ENCODE data around the gene ZNF470. TPM values are rescaled to one million over a fixed set of nuclear protein-coding genes. Genes with fewer than 3 reads are reported as not detected.

ZNF470 gene
- total and polyA plus RNA-seq, 2 of the 13 experiments (the other 11 are each of a cell fraction or from before 2014, with no cell fraction given) = not detected

GRCh38 chr19:56525214-56525860 is 41.9 kb upstream of the ZNF470 start:
- Histone ChIP-seq H3K27ac (ENCODE audit: extremely low read length, insufficient read depth, low read length) (no peak overlapping the region), H3K4me3 (replicated peaks in 1 of 3; ENCODE audit: insufficient read depth in 1 of 3, low read depth in 2 of 3, low read length in 3 of 3) (no peak overlapping the region), H2AFZ (ENCODE audit: low read length) (no peak overlapping the region), H3K27me3 (ENCODE audit: control insufficient read depth in 1 of 2, insufficient read depth in 2 of 2, low read length in 2 of 2) (no peaks in the 10 kb centered on the region), H3K4me1 (ENCODE audit: insufficient read depth, low read length) (no peaks in the 10 kb centered on the region), H3K4me2 (ENCODE audit: low read depth, low read length) (no peak overlapping the region), H4K20me1 (ENCODE audit: insufficient read depth, low read length) (no peaks in the 10 kb centered on the region), H3K9me3 (ENCODE audit: low read length) (peaks cover 99% of the 10 kb centered on the region), H3K79me2 (ENCODE audit: insufficient read depth, low read length) (no peaks in the 10 kb centered on the region), H3K36me3 (replicated peaks in 1 of 2; ENCODE audit: control insufficient read depth in 1 of 2, insufficient read depth in 2 of 2, low read length in 2 of 2) (no peaks in the 10 kb centered on the region), H3K9ac (ENCODE audit: insufficient read depth, low read depth, low read length) (no peak overlapping the region)
- intact Hi-C loops (cut with micrococcal nuclease; ENCODE audit: unreplicated experiment) (no loop called here), in situ Hi-C loops (cut with HindIII; ENCODE audit: extremely low pct_ligation_motif_present, low pct_unique_long_range_greater_than_20kb) (no loop called here)
- 28% methylated on average over 4 of the region's 4 CpGs for WGBS (ENCODE audit: low lambda C conversion rate)
- POLR2A ChIA-PET = no interaction called here
- ATAC-seq (no peak), DNase-seq (ENCODE audit: low spot score) (no peak), FAIRE-seq (no peak)
- CTCF ChIA-PET (ENCODE audit: low intra/inter-chr PET ratio, low total read pairs) = no interaction called here
- BruUV-seq (replicated peaks) = no TSS peak
- no peak for TF ChIP-seq HNRNPL (IDR thresholded peaks at IDR 0.05; ENCODE audit: low read depth, low read length)
- TF ChIP-seq PLRG1 (conservative IDR thresholded peaks at IDR 0.05) = no peak
- no peak for TF ChIP-seq SSRP1 (CRISPR knock-in tag; IDR thresholded peaks at IDR 0.05)
- no peak for TF ChIP-seq ZNF614 (CRISPR knock-in tag; IDR thresholded peaks at IDR 0.05; ENCODE audit: borderline replicate concordance)
- no peak for TF ChIP-seq FOXM1 (CRISPR knock-in tag; IDR thresholded peaks at IDR 0.05)
- TF ChIP-seq GPBP1L1 (CRISPR knock-in tag; IDR thresholded peaks at IDR 0.05) = no peak
- TF ChIP-seq ZNF510 (CRISPR knock-in tag; IDR thresholded peaks at IDR 0.05; ENCODE audit: low read depth) = no peak
- TF ChIP-seq ZNF343 (CRISPR knock-in tag; IDR thresholded peaks at IDR 0.05) = no peak
- no peak for TF ChIP-seq ZKSCAN1 (IDR thresholded peaks at IDR 0.05; ENCODE audit: low read length)
- no peak for TF ChIP-seq MAZ (IDR thresholded peaks at IDR 0.05; ENCODE audit: borderline replicate concordance, low read depth, low read length)
- no peak for TF ChIP-seq MAZ (CRISPR knock-in tag; IDR thresholded peaks at IDR 0.05; ENCODE audit: low read depth)
- TF ChIP-seq ZNF547 (CRISPR knock-in tag; IDR thresholded peaks at IDR 0.05) = no peak
- TF ChIP-seq ZBTB26 (CRISPR knock-in tag; IDR thresholded peaks at IDR 0.05; ENCODE audit: borderline replicate concordance) = no peak
- TF ChIP-seq ZNF276 (CRISPR knock-in tag; IDR thresholded peaks at IDR 0.05; ENCODE audit: low read depth) = no peak
- TF ChIP-seq ZBTB38 (CRISPR knock-in tag; IDR thresholded peaks at IDR 0.05) = no peak
- TF ChIP-seq ZNF24 (IDR thresholded peaks at IDR 0.05) = no peak
